NCI-H226 (cell line): Measurements from ENCODE around the gene P4HA1.
"Not testable (repeated sequence)": the region's sequence is repeated elsewhere in the genome, so short reads cannot be mapped to it uniquely, and the experiment has no call there.

Experiments used
- DNase-seq: peaks from one replicate; pipeline ENCODE4 v3.0.0-alpha.2; 2015

Gene P4HA1

DNA sequence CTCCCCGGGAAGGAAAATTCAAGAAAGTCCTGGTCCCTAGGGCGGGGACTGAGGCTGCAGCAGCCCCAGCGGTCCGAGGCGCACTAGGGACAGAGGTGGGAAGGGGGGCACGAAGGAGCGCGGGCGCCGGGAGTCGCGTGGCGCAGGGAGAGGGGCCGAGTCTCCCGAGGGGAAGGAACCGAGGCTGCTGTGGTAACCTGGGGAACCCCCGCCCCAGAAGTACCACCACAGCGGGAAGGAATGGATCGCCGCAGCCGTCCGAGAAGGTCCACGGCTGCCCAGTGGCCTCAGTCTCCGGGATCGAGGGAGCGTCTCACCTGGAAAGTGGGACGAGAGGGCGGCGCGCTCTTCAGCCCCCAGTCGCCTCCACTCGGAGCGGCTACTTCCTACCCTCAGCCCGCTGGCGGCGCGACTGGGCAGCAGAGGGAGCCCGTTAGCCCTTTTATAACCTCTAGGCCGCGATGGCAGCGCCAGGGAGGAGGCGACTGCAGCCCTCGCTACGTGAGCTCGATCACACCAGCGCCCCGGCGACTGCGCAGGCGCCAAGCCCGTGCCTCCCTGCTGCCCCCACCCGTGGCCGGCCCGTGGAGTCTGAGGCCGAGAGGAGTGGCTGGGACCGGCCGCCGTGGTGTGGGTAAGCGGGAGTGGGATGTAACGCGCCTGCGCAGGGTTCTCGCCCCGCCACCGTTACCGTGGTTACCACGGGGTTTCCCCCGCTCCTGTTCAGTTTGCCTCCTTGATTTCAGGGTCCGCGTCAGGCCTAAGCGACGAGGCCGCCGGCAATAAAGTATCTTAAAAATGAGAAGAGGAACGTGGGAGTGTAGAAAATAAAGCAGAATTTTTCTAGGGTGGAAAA lies at the start of gene P4HA1:
Gene P4HA1, minus strand, starts transcription at position 418 of the 856 bp plus-strand sequence. CDS start 21,983 bp downstream, outside the sequence.
- DNase-seq: peak; percentile 97

DNA sequence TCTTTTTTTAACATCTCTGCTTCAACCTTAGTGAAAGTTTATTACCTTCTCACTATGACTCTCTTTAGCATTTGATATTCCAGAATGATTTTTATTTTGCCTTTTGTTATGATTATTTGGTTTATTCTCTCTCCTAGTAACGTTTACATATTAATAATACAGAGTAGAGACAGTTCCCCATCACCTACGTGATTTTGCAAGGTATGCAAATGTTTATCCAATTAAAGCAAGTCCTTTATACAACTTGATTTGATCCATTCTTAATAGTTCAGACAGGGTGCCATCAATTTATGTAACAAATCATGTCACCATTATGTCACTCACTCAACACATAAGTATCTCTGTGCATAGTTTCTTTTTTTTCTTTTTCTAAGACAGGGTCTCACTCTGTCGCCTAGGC lies 44.9 kb upstream of the P4HA1 start:
- DNase-seq: no peak

DNA sequence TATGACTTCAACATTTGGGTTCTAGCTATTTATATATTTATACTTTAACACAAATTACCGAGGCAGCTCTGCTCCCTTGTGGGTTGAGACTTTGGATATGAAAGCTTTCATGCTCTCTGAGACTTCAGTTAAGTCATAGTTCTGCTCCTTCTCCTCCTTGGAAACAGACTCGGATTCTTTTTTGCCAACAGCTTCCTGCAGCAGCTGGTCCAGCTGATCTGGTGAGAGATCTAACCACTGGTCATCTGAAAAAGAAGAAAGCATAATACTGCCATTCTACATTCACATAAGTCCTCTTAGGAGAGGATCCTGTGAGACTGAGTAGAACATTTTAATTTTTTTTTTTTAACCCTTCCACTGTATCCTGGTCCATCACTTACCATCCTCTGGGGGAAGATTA lies 42.6 kb upstream of the P4HA1 start:
- DNase-seq: no peak

DNA sequence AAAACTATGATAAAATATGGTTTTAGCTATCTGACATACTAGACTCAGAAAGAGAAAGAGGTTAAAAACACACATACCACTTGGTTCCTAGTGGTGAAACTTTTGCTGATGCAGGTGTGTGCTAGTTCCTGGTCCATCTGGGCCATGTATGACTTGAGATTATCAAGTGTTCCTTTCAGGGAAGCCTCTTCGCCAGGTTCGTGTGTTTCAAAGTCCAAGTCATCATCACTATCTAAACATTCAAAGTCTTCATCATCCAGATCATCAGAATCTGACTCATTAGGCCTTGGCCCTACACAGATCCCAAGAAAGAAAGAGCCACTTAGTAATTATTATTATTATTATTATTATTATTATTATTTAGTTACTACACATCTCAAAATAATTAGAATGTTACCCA lies 40.0 kb upstream of the P4HA1 start:
- DNase-seq: no peak

DNA sequence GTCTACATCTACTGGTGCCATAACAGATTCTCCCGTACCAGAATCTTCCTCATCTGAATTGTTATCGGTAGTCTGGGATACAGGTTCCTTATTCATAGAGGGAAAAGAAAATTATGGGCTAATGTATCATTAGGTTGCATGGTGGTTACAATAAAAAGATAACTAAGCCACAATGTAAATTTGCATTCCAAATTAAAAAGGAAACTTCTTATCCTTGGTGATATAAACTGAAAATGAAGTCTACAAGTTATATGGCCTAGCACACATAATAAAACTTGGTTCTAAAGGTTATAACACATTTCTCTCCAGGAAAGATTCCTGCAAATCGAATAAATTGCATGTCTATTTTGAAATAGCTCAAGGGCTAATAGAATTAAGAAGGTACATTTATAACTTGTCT lies 38.1 kb upstream of the P4HA1 start:
- DNase-seq: no peak

DNA sequence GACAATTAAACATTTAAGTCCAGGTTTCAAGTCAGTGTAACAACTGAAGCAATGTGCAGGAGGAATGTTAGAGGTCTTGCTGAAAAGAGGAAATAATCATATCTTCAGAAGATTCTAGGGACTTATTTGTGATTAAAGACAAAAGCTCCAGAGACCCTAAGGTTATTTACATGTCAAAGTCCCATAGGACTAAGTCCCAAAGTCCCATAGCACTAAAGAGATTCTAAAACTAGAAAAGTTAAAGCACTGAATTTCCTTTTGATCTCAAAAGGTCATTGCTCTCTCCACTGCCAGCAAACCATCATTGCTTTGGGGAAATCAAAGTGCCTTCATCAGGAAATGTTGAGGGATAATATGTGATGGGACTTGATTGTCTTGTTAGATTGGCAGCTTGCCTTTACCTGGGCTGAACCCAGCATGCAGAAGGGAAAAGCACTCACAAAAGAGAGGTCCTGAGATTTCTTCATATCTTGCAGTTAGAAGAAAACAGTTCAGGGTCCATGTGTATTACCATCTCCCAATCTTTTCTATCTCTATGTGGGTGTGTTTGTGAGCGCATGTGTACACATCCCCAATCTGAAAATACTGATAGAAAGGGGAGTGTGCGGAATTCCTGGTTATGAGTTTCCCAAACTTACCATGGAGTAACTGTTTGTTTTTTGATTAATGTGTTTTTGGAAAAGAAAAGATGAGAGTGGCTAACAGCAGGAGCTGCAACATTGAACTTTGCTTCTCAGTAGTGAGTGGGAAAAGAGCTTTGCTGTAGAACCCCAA lies 35.4 kb upstream of the P4HA1 start:
- DNase-seq: no peak

DNA sequence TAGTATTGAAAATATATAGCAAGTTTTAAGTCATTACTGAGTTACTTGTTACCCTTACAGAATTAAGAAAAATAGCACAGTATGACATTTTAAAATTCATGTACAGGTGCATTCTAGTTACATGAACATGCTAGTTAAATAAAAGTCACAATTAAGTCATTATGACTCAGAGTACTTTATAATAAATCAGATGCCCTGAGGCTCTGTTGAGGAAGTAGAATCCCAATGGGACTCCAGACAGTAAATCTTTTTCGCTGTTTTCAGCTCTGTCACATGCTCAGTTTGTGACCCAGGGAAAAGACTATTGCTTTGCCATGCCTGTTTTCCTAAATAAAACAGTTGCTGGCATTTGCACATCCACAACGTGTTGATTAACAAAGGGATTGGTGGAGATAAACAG lies 34.6 kb upstream of the P4HA1 start:
- DNase-seq: no peak

DNA sequence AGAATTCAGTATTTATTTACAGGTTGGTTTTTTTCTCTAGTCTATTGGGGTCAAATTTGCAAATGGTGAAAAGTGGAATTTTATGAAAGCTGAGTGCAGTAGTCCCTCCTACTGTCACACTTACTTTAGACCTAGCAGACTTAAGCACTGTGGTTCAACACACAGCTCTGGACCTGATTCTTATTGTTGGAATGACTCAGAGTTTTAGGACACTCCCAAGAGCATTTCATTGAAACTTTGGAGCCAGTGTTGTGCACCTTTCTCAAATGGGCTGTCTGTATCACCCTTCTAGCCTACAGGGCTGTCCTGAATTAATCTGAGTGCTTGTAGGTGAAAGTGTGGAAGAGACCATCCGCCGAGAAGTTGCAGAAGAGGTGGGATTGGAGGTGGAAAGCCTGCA lies 29.7 kb upstream of the P4HA1 start:
- no peak for DNase-seq

DNA sequence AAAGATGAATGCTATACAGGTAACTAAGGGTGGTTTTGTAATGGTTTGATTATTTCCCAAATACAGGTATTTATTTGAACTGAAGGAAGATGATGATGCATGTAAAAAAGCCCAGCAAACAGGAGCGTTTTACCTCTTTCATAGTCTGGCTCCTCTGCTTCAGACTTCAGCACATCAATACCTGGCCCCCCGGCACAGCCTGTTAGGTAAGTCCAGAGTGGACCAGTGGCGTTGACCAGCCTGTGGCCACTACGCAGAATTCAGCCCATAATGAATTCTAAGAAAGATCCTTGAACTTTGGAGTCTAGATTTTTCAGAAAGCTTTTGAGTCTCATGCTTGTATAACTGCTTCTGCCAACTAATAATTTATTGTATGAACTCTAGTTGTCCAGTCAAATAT lies 23.3 kb upstream of the P4HA1 start:
- DNase-seq: no peak

DNA sequence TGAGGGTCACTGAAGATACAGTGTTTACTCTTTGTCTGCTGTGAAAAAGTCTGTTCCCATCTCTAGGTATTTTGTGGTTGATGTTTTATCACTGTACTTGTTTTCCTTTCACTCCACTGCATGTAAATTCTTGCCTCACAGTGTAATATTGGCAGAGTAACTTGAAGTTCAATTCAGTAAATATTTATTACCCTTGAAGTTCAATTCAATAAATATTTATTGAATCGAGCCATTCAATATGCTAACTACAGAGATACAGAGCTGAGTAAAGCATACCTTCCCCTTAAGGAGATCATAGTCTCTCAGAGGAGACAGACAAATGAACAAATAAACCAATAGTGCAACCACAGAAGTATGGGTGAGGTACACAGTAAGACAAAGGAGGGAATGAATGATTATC lies 22.8 kb upstream of the P4HA1 start:
- DNase-seq: no peak

DNA sequence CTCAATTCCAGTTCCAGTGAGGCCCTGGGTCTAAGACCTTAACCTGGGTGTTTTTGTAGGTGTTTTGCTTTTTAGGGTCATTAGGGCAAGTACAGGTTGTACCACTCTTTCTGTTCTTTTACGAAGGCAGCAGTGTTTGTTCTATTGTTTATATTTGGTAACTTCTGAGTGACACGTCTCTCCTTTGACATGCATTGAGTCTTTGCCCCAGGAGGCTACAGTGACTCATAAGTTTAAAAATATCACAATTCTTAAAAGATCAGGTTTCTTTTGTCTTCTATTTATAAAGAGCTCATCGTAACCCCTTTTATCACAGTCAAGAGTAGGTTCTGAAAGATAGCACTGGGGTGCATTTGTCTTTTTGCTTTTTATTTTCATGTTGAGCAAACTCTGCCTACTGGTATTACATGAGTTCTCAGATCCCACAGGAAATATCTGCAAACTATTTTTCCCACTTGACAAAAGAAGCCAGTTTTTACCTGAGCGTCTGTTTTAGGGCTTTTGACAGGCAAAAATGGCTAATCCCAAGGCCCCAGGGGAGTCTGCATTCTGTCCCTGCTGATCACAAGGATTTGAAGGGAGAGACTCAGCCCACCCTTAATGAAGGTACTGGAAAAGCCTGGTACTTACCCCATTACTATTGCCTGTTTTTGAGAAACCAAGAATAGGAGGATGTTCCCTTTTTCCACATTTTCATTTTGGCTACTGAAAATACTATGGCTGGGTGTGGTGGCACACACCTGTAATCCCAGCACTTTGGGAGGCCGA lies 21.5 kb upstream of the P4HA1 start:
- DNase-seq: no peak

DNA sequence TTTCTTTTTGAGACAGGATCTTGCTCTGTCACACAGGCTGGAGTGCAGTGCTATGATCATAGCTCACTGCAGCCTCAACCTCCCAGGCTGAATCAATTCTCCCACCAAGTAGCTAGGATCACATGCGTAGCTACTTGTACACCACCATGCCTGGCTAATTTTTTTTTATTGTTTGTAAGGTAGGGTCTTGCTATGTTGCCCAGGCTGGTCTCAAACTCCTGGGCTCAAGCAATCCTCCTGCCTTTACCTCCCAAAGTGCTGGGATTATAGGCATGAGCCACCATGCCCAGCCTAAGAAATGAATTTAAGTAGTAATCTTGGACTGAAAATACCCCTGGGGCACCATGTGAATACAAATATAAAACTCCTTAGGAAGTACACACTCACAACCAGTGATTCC lies 19.4 kb upstream of the P4HA1 start:
- no peak for DNase-seq

DNA sequence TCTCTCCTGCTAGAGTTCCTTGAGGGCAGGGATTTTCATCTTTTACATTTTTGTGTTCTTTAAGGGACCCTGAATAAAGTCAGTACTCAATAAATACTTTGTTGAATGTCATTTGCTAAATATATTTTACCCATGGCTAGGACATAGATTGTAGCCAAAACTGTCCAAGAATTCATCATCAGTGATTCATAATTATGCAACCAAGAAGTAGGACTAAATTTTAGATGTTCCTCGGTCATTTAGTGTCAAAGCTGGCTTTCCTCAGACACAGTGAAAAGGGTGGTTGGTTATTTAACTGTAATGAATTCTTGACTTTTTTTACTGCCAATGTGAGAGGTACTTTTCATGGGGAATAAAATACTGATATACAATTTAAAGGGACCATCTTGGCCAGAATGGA lies 16.9 kb upstream of the P4HA1 start:
- no peak for DNase-seq

DNA sequence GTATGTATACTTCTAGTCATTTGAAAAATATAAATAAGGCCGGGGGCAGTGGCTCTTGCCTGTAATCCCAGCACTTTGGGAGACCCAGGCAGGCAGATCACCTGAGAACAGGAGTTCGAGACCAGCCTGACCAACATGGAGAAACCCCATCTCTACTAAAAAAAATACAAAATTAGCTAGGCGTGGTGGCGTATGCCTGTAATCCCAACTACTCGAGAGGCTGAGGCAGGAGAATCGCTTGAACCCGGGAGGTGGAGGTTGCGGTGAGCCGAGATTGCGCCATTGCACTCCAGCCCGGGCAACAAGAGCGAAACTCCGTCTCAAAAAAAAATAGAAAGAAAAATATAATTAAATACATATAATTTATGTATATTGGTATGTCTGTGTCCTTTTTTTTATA lies 15.4 kb upstream of the P4HA1 start:
- DNase-seq: not testable (repeated sequence)

DNA sequence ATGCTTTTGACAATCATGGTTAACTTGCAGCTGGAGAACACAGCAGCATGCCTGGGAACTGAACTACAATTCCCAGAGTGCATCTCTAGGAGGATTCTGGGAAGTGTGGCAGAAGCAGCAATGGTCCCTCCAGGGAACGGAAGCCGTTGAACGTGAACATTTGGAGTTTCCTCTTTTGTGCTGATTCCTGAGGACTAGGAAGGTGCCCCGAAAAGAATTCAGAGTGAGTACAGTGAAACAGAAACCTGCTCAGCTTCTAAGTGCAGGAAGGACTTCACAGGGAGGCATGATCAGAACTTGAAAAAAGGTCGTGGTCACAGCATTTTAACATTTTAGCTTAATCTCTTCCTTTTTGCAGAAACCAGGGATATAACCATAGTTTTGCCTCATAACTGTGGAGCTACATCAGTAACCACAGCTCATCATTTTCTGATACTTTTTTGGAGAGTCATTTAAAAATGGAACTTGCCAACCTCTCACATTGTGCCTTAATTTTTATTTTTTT lies 13.7 kb upstream of the P4HA1 start, which contains the start of gene NUDT13:
Gene NUDT13, plus strand, starts transcription at position 111 of the 505 bp plus-strand sequence. CDS start 3,911 bp downstream, outside the sequence.
- no peak for DNase-seq

DNA sequence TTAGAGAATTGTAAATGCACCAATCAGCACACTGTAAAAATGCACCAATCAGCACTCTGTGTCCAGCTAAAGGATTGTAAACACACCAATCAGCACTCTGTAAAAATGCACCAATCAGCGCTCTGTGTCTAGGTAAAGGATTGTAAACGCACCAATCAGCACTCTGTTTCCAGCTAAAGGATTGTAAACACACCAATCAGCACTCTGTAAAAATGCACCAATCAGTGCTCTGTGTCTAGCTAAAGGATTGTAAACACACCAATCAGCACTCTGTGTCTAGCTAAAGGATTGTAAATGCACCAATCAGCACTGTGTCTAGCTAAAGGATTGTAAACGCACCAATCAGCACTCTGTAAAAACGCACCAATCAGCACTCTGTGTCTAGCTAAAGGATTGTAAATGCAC lies 12.6 kb upstream of the P4HA1 start:
- not testable (repeated sequence) for DNase-seq

DNA sequence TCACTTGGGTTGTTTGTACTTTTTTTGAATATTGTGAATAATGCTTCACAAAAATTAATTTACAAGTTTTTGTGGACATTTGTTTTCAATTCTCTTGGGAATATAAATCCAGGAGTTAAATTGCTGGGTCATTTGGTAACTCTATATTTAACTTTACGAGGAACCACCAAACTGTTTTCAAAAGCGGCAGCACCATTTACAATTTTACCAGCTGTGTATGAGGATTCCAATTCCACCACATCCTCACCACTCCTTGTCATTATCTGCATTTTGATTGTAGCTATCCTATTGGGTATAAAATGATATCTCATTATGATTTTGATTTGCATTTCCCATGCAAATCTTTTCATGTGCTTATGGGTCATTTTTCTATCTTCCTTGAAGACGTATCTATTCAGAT lies 9.6 kb upstream of the P4HA1 start:
- DNase-seq: no peak

DNA sequence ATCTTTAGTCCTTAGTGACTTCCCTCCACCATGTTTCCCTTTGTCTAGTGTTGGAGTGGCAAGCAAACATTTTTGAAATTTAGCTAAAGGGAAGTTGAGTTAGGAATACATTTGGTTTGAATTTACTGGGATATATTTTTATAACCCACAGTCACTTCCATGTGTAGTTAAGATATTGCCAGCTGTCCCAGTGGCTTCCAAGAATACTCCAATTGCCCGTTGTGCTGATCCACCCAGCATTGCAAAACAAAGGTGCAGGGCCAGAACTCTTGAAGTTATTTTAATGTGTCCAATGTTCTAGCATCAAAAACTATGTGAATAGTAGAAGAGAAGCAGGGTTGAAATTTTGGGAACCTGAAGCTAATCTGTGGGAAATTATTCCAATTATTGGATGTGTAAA lies 2.5 kb upstream of the P4HA1 start:
- DNase-seq: no peak

DNA sequence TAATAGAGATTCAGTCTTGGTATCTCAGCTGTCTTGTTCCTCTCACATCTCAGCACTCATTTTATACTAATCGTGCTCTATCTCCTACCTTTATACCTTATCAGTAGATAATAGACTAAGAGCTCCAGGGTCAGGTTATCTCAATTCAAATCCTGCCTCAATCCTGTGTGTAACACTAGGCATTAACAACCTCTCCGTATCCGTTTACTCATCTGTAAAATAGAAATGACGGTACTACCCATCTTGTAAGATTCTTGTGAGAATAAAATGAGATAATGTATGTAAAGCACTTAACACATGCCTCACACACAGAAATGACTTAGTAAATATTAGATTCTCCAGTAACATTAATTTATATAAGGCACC lies 622 bp upstream of the P4HA1 start:
- no peak for DNase-seq

DNA sequence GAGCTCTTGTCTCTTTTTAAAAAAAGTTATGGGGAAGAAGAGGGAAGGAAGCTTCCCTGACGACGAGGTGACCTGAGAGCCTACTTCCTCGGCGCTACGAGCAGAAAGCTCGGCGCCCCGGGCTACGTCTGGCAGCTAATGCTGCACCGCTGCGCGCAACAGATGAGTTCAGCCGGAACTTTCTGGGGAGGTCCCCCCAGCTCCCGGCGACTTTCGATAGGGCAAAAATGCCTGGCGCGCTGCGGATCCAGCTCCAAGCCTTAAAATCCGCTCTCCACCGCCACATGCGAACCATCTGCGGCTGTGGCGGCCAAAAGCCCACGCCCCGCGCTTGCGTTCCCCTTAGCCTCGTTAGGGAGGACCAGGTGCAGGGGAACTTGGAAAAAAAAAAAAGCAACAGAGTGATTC lies 621 bp downstream of the P4HA1 start:
- peak; percentile 63 for DNase-seq

DNA sequence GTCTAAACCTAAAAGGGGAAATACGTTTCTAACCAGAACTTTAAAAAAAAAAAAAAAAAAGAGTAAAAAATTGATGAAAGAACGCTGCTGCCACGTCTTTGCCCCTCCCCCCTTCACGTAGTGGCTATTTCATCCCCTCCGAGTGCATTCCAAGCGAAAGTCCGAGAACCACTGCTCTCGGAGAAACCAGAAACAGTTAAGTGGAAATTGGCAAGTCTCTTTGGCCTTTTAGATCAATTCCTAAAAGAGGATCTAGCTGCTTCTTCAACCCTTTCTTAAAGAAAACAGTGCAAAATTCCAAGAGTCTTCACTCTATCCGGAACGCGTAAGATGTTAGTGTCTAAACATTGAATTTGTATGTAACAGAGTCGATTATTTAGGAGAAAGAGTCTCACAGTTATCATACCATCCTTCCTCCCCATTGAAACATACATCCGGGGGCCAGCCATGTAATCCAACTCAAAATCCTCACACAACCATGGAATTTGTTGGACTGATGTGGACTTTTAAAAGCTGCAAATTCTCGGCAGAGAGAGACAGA lies 1.1 kb downstream of the P4HA1 start:
- peak; percentile 9 for DNase-seq

DNA sequence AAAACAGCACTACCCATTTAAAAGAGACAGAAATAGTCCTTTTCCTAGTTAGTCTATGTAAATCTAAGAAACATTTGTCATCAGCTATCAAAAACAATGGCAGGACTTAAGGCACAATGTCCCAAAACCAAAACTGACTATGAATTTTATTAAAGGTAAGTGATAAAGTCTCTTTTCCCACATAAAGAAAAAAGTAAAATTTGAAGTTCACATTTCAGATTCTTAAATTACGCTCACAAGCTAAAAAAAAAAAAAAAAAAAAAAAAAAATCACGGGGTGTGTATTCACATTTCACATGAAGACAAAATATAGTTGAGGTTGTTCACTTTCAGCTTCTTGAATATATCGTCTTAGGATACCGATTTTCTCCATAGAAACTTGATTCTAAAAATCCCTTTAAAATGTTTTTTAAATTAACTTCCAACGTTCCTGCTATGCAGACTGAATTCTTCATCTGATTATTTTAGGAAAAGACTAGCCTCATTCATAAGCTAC lies 1.6 kb downstream of the P4HA1 start:
- no peak for DNase-seq
